HuH-7 (cell line): Measurements from ENCODE around the gene SURF6.

Experiments
- DNase-seq: peaks from one replicate; pipeline ENCODE4 v3.0.0; 2011; ENCODE audit warnings: low spot score

SURF6 gene

GRCh38 chr9:133367778-133368177, 31.8 kb upstream of the SURF6 start:
- DNase-seq, result no peak

GRCh38 chr9:133367221-133367620, 31.2 kb upstream of the SURF6 start:
- no peak for DNase-seq

- no peak for DNase-seq
Observed at GRCh38 chr9:133366435-133366834, 30.4 kb upstream of the SURF6 start.

- DNase-seq, result no peak
Observed at GRCh38 chr9:133362359-133363044, 26.5 kb upstream of the SURF6 start.

- DNase-seq, result no peak
Observed at GRCh38 chr9:133361507-133362092, 25.6 kb upstream of the SURF6 start.

- no peak for DNase-seq
Observed at GRCh38 chr9:133360400-133361393, 24.7 kb upstream of the SURF6 start.

- peak; percentile 67 for DNase-seq
Observed at GRCh38 chr9:133359399-133360175, 23.6 kb upstream of the SURF6 start.

- no peak for DNase-seq
Observed at GRCh38 chr9:133357656-133358055, 21.7 kb upstream of the SURF6 start.

GRCh38 chr9:133356391-133357091, 20.6 kb upstream of the SURF6 start, which contains the start of the genes SURF1 and SURF2:
Gene SURF1 (minus strand): TSS chr9:133356487. CDS start chr9:133356453, 34 bp downstream.
Gene SURF2 (plus strand): TSS chr9:133356550. CDS start chr9:133356593, 43 bp downstream.
- DNase-seq, result peak; percentile 93

GRCh38 chr9:133355881-133356357, 19.9 kb upstream of the SURF6 start:
- DNase-seq, result no peak

GRCh38 chr9:133354766-133355165, 18.8 kb upstream of the SURF6 start:
- no peak for DNase-seq

- no peak for DNase-seq
Observed at GRCh38 chr9:133353548-133353947, 17.6 kb upstream of the SURF6 start.

GRCh38 chr9:133352635-133353340, 16.8 kb upstream of the SURF6 start:
- no peak for DNase-seq

- DNase-seq, result peak; percentile 74
Observed at GRCh38 chr9:133351908-133352634, 16.1 kb upstream of the SURF6 start.

- no peak for DNase-seq
Observed at GRCh38 chr9:133351526-133351907, 15.5 kb upstream of the SURF6 start.

- no peak for DNase-seq
Observed at GRCh38 chr9:133349965-133350616, 14.1 kb upstream of the SURF6 start.

- no peak for DNase-seq
Observed at GRCh38 chr9:133348718-133349573, 13.0 kb upstream of the SURF6 start.
